Left forelimb (tissue), 1 donor: Measurements from ENCODE around the gene GALNT14.
A peak's percentile ranks its signal among the peaks of the same experiment; 100 is the strongest.

Experiments
- DNase-seq: peaks from one replicate; pipeline ENCODE4 v3.0.0-alpha.2; 2018; ENCODE audit warnings: low spot score

The GALNT14 gene

GRCh38 chr2:31054842-31055388, 83.3 kb downstream of the GALNT14 start:
- peak; percentile 11 for DNase-seq

- peak; percentile 17 for DNase-seq
Measured at GRCh38 chr2:31053929-31054782, 84.1 kb downstream of the GALNT14 start.

- peak; percentile 28 for DNase-seq
Measured at GRCh38 chr2:31052284-31052683, 86.0 kb downstream of the GALNT14 start.

GRCh38 chr2:31051258-31052140, 86.7 kb downstream of the GALNT14 start:
- peak; percentile 50 for DNase-seq

- DNase-seq, result peak; percentile 11
Measured at GRCh38 chr2:31049916-31050588, 88.2 kb downstream of the GALNT14 start.

- DNase-seq, result peak; percentile 38
Measured at GRCh38 chr2:31049264-31049663, 89.0 kb downstream of the GALNT14 start.

- DNase-seq, result peak; percentile 33
Measured at GRCh38 chr2:31047599-31047998, 90.6 kb downstream of the GALNT14 start.

- DNase-seq, result no peak
Measured at GRCh38 chr2:31038385-31038784, 99.9 kb downstream of the GALNT14 start.

GRCh38 chr2:31037058-31037457, 101.2 kb downstream of the GALNT14 start:
- DNase-seq, result no peak

GRCh38 chr2:31033032-31033431, 105.2 kb downstream of the GALNT14 start:
- no peak for DNase-seq

GRCh38 chr2:31032475-31032874, 105.8 kb downstream of the GALNT14 start:
- no peak for DNase-seq

GRCh38 chr2:31031132-31031706, 107.0 kb downstream of the GALNT14 start:
- DNase-seq, result no peak

- no peak for DNase-seq
Measured at GRCh38 chr2:31028417-31028816, 109.8 kb downstream of the GALNT14 start.

GRCh38 chr2:31027549-31027948, 110.7 kb downstream of the GALNT14 start:
- peak; percentile 12 for DNase-seq

- peak; percentile 46 for DNase-seq
Measured at GRCh38 chr2:31023541-31023940, 114.7 kb downstream of the GALNT14 start.

- no peak for DNase-seq
Measured at GRCh38 chr2:31020713-31021112, 117.5 kb downstream of the GALNT14 start.

- DNase-seq, result no peak
Measured at GRCh38 chr2:31018280-31018679, 120.0 kb downstream of the GALNT14 start.

- DNase-seq, result peak; percentile 49
Measured at GRCh38 chr2:31016648-31017047, 121.6 kb downstream of the GALNT14 start.

GRCh38 chr2:31014516-31014915, 123.7 kb downstream of the GALNT14 start:
- DNase-seq, result no peak

- DNase-seq, result no peak
Measured at GRCh38 chr2:31013301-31013700, 124.9 kb downstream of the GALNT14 start.

GRCh38 chr2:31012406-31012805, 125.8 kb downstream of the GALNT14 start:
- no peak for DNase-seq

GRCh38 chr2:31011587-31011986, 126.7 kb downstream of the GALNT14 start:
- DNase-seq, result no peak
